Measurements from ENCODE around the gene CNTNAP5.
A peak's percentile ranks its signal among the peaks of the same experiment; 100 is the strongest.

CNTNAP5 gene

DNA sequence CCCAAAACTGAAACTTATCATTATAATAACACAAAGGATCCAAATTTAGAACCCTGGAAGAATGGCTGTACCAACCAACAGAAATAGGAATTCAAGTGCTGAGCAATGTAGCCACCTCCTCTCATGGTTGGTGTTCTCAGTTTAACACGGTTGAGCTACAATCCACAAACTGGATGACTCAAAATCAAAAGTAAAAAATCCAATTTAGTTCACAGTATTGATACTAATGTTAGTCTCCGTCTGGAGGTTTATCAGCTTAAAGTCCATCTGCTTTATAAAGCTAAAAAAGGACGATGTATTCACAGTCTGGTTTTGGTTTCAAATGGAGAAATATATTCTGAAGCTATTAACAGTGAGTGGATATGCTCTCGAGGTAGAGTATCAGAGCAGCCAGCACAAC, 40.5 kb downstream of the CNTNAP5 start:
- no peak for DNase-seq

DNA sequence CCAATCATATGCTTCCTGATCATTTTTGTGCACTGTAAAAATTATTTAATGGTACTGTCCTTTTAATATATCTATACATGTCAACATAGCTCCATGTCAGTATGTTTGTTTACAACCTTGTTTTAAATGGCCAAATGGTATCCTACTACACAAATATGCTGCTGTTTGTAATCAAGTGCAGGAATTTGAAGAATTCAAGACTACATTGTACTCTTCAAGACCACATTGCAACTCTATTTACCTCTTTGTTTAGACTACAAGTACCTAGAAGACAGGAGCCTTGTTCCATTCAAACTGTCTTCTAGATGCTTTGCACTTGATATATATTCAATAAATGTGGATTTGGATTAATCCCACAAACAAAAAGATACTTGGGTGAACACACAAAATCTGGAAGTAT, 41.7 kb downstream of the CNTNAP5 start:
- no peak for DNase-seq

DNA sequence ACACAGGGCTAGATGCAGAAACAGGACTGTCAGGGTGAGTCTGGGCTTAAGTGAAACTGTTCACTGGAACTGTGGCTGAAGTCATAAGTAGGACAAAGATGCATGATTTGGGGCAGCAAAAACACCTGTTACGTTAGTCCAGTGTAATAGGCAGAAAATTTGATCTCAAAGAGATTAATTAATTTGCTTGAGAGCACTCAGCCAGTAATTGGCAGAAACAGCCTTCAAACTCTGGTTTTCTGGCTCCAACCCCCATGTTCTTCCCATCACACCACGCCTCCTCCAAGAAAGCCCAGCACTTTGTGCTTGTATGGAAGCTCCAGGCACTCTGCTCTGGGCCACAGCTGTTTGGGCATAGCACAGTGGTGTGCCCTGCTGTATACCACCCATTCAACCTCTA, 54.0 kb downstream of the CNTNAP5 start:
- no peak for DNase-seq

DNA sequence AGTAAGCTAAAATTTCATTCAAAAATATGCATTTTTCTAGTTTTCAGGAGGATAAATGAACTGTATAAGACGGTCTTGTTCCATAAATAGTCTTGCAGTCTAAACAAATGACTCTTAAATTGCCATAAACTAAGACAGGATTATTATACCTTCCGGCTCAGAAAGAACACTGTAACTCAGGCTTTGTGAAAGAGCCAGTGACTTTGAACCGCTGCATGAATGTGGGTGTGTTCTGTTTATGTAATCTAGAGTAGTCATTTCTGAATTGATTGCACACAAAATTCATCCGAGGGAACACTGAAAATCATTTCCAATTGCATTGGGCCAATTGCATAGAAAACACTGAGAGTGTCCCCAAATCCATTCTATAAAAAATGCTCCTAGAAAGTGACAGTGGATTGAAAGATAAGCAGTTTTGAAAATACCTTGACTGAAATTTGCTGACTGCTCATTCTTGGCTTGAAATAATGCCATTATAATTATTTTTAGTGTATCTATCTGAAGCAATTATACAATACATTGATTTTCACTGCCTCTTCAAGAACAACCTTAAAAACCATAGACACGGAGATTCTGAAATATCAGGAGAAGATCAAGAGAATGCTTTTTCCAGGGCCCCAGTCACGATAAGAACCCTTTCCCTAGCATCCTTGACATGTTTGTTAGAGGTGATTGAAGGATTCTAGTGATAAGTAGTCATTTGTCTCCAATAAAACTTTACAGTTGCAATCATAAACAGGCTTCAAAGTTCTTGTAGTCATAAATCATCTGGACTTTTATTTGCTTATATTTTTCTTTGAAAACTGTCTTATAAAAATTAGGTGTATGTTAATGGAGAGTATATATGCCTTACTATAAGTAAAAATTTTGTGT, 55.4 kb downstream of the CNTNAP5 start:
- DNase-seq = no peak

DNA sequence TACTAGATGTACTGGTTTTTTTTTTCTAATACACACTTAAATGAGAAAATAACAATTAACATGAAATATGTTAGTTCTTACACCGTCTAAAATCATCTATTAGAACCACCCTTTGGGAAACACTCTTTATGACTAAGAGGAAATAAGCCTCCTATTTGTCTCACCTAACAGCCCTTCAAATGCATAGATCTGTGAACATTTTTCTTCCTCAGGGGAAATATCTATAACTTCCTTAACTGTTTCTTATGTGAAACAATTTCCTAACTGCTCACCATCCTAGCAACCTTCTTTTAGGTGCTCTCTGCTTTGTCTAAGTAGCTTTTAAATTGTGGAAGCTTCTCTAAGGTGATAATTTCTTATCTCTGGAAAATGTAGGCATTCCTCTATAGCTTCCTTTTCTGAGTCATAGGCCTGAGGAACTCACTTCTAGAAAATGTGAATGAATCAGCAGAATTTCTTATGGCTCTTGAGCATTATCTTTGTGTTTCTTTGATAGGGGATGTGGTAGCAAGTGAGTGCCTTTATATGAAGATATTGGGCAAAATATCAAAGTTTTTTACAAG, 56.1 kb downstream of the CNTNAP5 start:
- no peak for DNase-seq

DNA sequence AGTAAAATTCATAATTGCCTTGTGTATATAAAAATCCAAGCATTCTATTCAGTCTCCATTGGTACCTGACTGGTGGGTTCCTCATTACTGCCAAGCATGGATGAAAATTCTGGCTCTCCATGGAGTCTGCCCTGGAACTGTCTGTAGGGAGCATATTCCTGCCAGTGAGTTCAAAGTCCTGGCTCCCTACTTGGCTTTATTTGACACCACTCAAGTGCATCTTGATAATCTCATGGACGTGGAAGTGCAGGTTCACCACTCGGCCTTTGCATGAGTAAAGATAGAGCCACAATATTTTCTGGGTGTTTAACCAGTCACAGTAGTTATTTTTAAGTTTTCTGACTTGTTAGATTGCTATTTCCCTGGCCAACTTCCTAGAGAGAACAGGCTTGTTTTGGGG, 63.5 kb downstream of the CNTNAP5 start:
- no peak for DNase-seq

DNA sequence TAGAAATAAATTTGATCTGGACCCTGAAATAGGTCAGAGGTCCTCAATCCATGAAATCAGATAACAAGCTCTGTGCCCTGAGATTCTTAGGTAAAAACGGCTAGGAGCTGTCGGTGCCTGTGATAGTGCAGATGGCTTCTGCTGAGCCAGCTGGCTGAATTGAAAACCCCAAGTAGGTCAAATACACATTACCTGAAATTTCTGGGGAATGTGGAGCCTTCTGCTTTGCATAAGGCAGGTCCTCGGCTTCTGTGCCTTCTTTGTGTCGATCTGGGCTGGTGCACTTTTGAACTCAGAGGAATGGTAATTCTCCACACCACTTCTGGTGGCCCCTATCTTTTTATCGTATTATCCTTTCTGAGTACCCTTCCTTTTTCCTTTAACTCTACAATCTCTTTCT, 66.6 kb downstream of the CNTNAP5 start:
- DNase-seq = no peak

DNA sequence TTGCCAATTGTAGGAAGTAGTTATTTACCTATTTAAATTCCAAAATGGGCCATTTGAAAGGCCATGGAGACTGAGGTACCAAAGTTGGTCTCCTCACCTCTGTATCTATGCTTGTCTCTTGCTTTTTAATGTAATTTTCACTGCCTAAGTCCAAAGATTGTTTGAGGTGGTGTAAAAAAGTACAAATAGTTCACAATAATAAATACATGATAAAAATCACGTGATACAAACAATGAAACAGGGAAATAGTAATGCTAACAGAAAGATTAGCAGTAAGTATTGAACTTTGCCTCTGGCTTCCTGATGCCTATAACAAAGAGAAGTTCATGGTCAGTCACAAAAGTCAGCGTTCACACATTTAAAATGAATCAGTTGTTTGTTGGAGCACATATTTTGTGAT, 67.6 kb downstream of the CNTNAP5 start:
- DNase-seq = no peak

DNA sequence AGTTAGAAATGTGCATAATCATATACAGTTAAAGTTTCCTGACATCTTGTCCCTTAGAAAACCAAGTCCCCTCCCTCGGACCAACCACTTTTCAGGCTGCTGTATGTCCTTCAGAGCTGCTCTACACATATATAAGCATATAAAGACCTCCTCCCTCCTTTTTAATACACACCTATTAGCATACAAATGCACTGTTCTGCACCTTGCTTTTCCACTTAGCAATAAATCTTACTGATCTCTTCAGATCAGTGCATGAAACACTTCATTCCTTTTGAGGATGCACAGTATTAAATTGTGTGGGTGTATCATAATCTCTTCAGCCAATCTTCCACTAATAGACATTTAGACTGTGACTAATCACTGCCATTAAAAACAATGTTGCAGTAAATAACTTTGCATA, 79.8 kb downstream of the CNTNAP5 start:
- no peak for DNase-seq

DNA sequence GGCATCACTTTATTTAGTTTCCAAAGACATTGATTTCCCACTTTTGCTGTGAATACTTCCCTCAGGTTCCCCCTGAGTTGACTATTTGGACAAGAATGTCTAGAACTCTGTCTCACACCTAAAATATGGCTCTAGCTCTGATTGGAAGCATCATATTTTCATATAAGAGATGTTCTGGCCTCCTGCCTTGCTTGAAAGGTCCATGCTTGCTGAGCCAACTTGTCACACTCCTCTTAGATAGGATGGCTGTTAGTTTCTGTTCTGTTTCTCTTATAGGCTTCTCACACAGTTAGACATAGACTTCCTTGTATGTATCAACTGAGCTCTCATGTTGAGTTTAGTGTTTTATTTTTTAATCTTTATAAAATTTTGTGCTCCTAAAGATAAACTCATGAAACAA, 87.1 kb downstream of the CNTNAP5 start:
- no peak for DNase-seq

DNA sequence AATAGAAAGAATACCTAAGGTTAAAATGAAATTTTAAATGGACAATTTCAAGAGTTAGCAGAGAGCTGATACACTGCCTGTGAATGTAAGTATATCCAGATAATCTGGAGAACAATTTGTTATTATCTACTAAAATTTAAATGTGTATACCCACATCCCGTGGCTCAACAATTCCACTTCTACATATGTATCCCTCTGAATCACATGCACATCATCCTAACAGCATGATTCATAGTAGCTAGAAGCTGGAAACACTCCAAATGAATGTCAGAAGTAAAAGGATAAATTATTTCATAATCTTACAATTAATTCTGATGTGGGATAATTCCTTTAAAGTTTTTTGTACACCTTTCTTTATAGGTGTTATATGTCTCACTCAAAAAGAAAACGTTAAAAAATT, 87.9 kb downstream of the CNTNAP5 start:
- no peak for DNase-seq

DNA sequence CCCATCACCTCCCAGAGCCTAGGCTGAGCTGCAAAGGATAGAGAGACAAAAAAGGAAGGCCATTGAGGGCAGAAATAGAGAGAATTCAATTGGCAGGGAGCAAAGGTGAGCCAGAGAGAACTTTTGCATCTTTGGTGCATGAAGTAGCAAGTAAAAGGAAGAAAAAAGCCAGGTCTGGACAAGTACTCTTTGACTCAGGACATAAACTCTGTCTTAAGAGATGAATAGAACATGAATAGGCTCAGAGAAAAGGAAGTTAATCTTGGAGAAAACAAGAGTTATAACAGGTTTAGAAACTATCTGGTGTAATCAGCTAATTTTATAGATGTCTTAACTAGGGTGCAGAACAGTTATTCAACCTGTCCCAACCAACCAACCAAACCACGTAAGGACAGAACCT, 95.2 kb downstream of the CNTNAP5 start:
- DNase-seq = no peak

DNA sequence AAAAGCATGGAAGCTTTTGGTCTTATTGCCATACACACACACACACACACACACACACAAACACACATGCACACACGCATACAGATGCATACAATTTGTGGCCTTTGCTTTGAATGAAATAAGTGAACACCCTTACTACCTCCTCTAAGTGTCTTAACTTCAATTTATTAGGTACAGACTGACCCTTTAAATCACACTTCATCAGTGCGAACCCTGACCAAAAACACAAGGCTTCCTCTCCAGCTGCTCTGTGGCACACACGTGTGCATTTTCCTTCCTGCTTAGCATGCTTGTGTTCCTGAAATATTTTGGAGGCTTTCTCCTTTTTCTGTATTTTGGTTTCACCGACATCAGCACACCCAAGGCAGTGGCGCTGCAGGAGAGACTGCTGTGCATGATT, 96.0 kb downstream of the CNTNAP5 start:
- DNase-seq = no peak

DNA sequence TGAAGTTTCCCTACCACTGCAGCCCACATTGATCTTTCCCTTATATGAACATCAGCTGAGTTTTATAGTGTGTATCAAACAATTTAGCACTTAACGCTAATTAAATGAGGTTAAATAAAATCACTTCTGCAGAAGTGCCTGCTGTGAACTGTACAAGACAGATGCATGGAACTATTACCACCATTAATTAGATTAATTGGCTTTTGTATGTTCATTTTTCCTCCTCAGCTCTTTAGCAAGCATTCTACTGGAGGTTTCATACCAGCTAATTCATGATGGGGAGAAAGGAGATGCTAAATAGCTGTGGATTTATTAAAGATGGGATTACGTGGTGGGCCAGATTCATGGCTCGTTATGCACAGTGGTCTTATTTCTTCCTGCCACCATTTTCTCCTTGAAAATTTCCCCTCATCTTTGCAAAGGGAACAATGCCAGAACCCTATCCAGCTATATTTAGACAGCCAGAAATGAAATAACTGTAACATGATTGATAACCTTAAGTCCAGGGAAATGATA, 96.7 kb downstream of the CNTNAP5 start:
- no peak for DNase-seq

DNA sequence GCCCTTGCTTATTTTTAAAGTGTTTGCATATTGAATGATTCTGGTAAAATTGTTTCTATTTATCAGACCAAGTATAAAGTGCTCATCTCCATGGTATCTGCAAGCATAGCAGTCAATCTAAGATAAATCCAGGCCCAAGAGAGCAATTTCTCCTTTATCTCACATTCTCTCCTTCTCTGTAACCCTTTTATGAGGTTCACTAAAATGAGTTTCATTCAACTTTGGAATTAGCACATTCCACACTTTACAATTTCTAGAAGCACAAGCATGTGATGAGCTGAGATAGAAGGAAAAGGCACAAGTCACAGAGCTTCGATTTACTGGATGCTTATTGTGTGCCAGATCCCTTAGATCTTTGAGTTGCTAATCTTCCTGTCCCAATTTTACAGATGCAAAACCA, 97.3 kb downstream of the CNTNAP5 start:
- no peak for DNase-seq

DNA sequence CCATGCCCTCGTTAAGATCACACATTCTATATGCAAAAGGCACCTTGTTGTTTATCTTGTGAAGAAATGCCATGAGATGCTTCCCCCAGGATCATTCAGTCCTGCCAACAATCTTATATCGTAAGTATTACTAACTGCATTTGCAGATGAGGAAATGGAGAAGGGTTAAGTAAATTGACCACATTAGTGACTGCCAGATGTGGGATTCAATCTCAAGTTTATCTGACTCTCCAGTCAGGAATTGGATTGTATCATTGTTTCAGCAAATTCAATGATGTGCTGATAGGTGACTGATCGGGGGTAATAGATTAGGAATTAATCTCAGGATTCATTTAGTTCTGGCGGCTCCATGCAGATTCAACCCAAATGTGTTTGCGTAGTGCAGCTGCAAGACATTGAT, 106.2 kb downstream of the CNTNAP5 start:
- DNase-seq = no peak

DNA sequence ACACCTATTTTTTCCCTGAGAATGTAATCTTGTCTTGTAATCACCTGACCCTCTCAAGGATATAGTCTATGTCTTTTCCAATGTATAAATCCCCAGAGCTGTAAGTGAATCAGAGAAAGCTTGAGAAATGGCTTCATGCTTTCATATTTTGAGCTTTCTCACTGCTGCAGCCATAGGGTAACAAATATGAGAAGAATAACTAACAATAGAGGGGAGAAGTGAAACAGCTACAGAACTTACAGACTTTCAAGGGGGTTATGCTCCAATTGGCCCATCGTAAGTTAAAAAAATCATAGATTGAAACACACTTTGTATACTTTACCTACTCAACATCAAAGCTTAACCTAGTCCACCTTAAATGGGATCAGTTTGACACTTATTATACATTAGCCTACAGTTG, 111.0 kb downstream of the CNTNAP5 start:
- DNase-seq = no peak

DNA sequence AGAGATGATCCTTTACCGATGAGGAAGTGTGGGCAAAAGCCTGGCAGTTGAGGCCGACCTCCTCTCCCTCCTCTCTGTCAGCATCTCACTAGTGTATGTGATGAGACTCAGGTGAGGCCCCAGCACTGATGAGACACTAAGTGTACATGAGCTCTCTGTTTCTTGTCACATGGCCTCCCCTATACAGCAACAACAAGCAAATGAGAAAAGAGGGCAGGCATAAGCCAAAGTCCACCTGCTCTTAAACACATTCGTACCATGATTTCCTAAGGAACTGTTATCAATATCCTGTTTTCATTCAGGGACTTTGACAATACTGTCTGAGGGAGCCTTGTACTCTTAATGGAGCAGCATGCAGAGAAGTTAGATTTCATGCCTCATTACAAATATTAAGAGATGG, 113.0 kb downstream of the CNTNAP5 start:
- no peak for DNase-seq

DNA sequence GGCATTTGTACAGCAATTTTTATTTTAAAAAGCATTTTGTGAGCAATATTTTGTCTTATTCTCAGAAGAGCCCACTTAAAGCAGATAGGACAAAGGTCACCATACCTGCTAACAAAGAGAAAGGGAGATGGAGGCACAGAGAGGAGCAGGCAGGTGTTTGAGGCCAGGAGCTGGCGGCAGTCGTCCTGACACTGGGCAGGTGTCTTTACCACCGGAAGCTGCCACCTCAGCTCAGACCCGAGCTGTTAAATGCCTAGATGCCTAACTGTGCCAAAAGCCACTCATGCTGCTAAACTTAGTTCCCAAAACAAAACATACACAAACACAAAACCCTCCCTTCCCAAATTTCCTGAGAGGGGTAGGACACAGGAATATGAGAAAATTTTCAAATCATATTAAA, 120.9 kb downstream of the CNTNAP5 start:
- peak; percentile 60 for DNase-seq

DNA sequence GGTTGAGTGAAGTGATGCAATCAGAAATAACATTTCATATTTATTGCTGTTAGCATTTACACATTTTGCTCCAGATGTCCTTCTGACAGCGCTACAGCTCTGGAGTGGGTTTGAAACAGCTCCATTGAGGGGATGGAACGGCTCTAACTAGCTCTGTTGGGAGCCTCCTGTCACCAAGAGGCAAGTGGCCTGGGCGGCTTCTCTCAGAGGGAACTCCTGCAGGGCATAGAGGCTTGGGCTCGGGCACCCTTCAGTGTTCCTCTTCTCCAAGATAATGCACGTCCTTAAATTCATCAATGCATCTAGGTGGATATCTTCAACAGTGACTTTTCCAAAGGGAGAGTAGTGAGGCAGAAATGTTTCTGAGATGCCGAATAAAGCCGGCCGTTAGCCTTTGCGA, 122.5 kb downstream of the CNTNAP5 start:
- DNase-seq = no peak

DNA sequence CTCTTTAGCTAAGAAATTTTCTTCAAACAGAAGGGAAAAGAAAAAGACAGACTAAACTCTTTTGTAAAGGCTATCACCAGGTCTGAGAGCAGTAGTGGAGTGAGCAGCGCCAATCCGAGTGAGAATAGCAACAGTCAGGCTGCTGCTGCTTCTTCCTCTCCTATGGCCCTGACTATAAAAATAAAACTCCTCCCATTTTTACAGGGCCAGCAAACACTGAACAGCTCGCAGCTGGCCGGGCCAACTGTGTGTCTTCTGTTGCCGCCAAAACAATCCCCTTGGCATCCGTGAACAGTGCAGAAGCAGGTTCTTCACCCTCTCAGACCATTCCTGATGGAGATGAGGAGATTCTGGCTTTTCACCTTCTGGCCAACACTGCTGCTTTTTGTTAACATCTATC, 124.5 kb downstream of the CNTNAP5 start:
- DNase-seq = no peak

DNA sequence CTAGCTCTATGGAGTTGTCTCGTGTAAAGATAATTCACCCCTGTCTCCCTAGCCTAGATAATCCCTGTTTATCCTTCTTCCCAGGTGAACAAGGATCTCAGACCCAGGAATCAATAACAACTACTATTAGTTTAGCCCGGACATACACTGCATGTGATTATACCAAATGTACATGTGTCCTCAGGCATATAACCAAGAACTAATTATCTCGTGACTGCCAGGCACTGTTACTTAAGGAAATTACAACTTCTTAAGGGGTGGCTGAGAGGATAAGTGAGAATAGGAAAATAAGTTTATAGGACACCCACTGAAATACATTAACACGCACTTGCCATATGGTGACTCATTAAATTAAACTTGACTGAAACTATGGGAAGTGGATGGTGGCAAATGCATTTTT, 126.6 kb downstream of the CNTNAP5 start:
- DNase-seq = no peak

DNA sequence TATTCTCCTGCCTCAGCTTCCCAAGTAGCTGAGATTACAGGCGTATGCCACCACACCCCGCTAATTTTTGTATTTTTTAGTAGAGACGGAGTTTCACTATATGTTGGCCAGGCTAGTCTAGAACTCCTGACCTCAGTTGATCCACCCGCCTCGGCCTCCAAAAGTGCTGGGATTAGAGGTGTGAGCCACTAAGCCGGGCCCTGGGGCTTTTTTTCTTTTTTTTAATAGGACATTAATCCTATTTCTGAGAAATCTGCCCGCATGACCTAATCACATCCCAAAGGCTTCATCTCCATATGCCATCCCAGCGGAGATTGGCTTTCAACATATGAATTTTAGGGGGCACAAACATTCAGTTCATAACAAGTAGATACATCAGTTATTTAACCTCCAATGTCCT, 128.6 kb downstream of the CNTNAP5 start:
- no peak for DNase-seq

DNA sequence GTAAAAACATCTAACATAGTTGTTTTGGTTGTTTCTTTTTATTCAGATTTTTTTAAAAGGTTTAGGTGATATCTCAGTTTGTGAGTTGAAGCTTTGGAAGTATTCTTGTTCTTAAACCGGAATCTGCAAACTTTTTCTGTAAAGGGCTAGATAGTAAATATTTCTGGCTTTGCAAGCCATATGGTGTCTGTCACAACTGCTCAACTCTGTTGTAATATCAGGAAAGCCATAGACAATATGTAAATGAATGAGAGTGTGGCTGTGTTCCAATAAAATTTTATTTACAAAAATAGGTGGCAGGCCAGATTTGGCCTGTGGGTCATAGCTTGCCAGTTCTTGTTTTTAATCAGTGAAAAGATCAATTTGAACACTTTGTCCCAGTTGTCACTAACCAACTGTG, 134.1 kb downstream of the CNTNAP5 start:
- no peak for DNase-seq

DNA sequence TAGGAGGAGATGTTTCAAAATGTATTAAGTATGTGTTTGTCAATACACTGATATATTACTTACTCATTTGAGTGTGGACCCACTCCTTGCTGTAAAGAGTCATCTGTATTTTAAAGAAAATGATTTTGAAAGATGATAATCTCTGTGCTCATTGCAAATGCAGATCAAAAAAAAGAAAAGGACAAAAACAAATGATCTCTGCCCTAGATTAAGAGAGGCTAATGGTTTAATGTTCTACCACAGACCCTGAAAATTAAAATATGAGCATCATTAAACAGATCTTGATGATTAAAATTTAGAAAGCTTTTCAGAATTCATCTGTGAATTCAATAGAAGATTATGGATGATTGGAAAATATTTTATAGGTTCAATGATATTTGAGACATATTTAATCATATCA, 136.5 kb downstream of the CNTNAP5 start:
- no peak for DNase-seq

Measured in NCI-H345 (cell line).